Endothelial cell of umbilical vein (primary cell): Measurements from ENCODE around the gene IQGAP2. TPM values are rescaled to one million over a fixed set of nuclear protein-coding genes. Genes with fewer than 3 reads are reported as not detected.

Experiments used
- BruUV-seq: library from RNA; stranded (reverse); fragments of 400-500 nt; replicated peaks from 2 replicates; lab custom pipeline; 2021; lab: Mats Ljungman, UMichigan
- CTCF ChIA-PET: fragments of 300-600, 350-600 bp; sonication (Branson Sonifier 250); formaldehyde crosslinking; loops from one replicate; lab custom pipeline; 2021; ENCODE audit warnings: antibody characterized with exemption, inconsistent platforms; lab: Charles Lee
- POLR2A ChIA-PET: fragments of 300-600, 350-600 bp; sonication (Branson Sonifier 250); formaldehyde crosslinking; loops from one replicate; lab custom pipeline; 2021; ENCODE audit warnings: antibody characterized with exemption, inconsistent platforms; lab: Charles Lee
- DNase-seq: peaks from one replicate; pipeline ENCODE4 v3.0.0-alpha.2; 2011; ENCODE audit warnings: low read depth, low spot score
- FAIRE-seq: peaks from 2 replicates; lab custom pipeline; 2011; peaks lifted over from hg19 to GRCh38; lab: Jason Lieb, UNC
- H2AFZ ChIP-seq: 2 replicates; pipeline ENCODE4 v1.6.0; 2012; ENCODE audit warnings: low read depth, low read length, control low read depth, inconsistent platforms
- H3K27ac ChIP-seq: 2 replicates; pipeline ENCODE4 v1.5.1; 2011; ENCODE audit warnings: low read depth, mild to moderate bottlenecking, control low read depth, low read length, moderate library complexity; ENCODE audit not compliant: insufficient read depth
- H3K27me3 ChIP-seq, 2 experiments: 2 replicates each; pipeline versions ENCODE4 v1.6.0 to v1.6.1; 2011; ENCODE audit warnings: low read length in 2 of 2, mixed read lengths in 1 of 2; ENCODE audit not compliant: control insufficient read depth in 2 of 2, insufficient read depth in 2 of 2
- H3K36me3 ChIP-seq, 2 experiments: 2 replicates in 1 of 2; 3 replicates in 1 of 2; pipeline ENCODE4 v1.5.1; 2011; ENCODE audit warnings: low read length in 2 of 2, mild to moderate bottlenecking in 1 of 2, moderate library complexity in 1 of 2; ENCODE audit not compliant: control insufficient read depth in 2 of 2, insufficient read depth in 2 of 2; ENCODE audit errors: extremely low read depth in 1 of 2
- H3K4me1 ChIP-seq: 3 replicates; pipeline ENCODE4 v1.5.1; 2011; ENCODE audit warnings: mild to moderate bottlenecking, low read length; ENCODE audit not compliant: control insufficient read depth, insufficient read depth; ENCODE audit errors: extremely low read depth
- H3K4me2 ChIP-seq: 2 replicates; pipeline ENCODE4 v1.6.1; 2011; ENCODE audit warnings: low read length, control low read depth, mixed read lengths; ENCODE audit not compliant: insufficient read depth
- H3K4me3 ChIP-seq, 3 experiments: fragments of 200-600 bp in 1 of 3; sonication (generic), shearing (Covaris generic) in 1 of 3; replicated peaks in 1 of 3; 2 replicates each; pipeline ENCODE4 v1.5.1; 2011 to 2016; ENCODE audit warnings: control low read depth in 3 of 3, low read length in 3 of 3, mild to moderate bottlenecking in 2 of 3, inconsistent platforms in 1 of 3, low read depth in 1 of 3, moderate library complexity in 1 of 3; ENCODE audit not compliant: insufficient read depth in 1 of 3
- H3K79me2 ChIP-seq: 2 replicates; pipeline ENCODE4 v1.6.0; 2012; ENCODE audit warnings: low read length, inconsistent platforms; ENCODE audit not compliant: control insufficient read depth, insufficient read depth
- H3K9ac ChIP-seq: replicated peaks from 2 replicates; pipeline ENCODE3; 2011; ENCODE audit warnings: low read length, control low read depth; ENCODE audit not compliant: insufficient read depth; ENCODE audit errors: extremely low read depth
- H3K9me1 ChIP-seq: replicated peaks from 3 replicates; pipeline ENCODE4 v1.6.0; 2011; ENCODE audit warnings: mild to moderate bottlenecking, low read length; ENCODE audit not compliant: control insufficient read depth, insufficient read depth; ENCODE audit errors: extremely low read depth
- H3K9me3 ChIP-seq: replicated peaks from 2 replicates; pipeline ENCODE4 v1.5.1; 2012; ENCODE audit warnings: low read length, inconsistent platforms; ENCODE audit not compliant: control insufficient read depth, insufficient read depth
- H4K20me1 ChIP-seq: replicated peaks from 2 replicates; pipeline ENCODE3; 2011; ENCODE audit warnings: mild to moderate bottlenecking, low read length; ENCODE audit not compliant: control insufficient read depth, insufficient read depth; ENCODE audit errors: extremely low read depth
- EZH2 ChIP-seq: IDR thresholded peaks from 2 replicates; pipeline ENCODE4 v1.6.1; 2012; ENCODE audit warnings: borderline replicate concordance, low read depth, mild to moderate bottlenecking, moderate library complexity, low read length, inconsistent platforms; ENCODE audit not compliant: severe bottlenecking
- FOS ChIP-seq: IDR thresholded peaks from 2 replicates; pipeline ENCODE4 v1.6.1; 2011; ENCODE audit warnings: mild to moderate bottlenecking, low read length, moderate library complexity, borderline replicate concordance; ENCODE audit not compliant: insufficient read depth
- GATA2 ChIP-seq: IDR thresholded peaks from 2 replicates; pipeline ENCODE4 v1.7.0; 2011; ENCODE audit warnings: low read depth, mild to moderate bottlenecking, moderate library complexity, mixed read lengths, low read length; ENCODE audit not compliant: insufficient read length, insufficient read depth
- JUN ChIP-seq: IDR thresholded peaks from 2 replicates; pipeline ENCODE4 v1.6.1; 2011; ENCODE audit warnings: borderline replicate concordance, low read depth; ENCODE audit not compliant: insufficient read length, insufficient read depth
- MYC ChIP-seq: IDR thresholded peaks from one replicate; pipeline ENCODE4 v1.6.1; 2011; ENCODE audit warnings: mild to moderate bottlenecking, low read depth, low read length
- POLR2A ChIP-seq: IDR thresholded peaks from 2 replicates; pipeline ENCODE4 v1.6.1; 2012; ENCODE audit warnings: low read depth, mild to moderate bottlenecking, control low read depth, low read length
- POLR2AphosphoS5 ChIP-seq: IDR thresholded peaks from 2 replicates; pipeline ENCODE4 v1.6.1; 2012; ENCODE audit warnings: low read depth, mild to moderate bottlenecking, control low read depth, low read length, moderate library complexity; ENCODE audit not compliant: insufficient read depth
- dilution Hi-C: fragments of 300-500 bp; cut with MboI; formaldehyde crosslinking; loops from one replicate; pipeline ENCODE4 v1.15.0; 2019; ENCODE audit warnings: low sequenced_read_pairs; ENCODE audit not compliant: extremely low pct_ligation_motif_present
- intact Hi-C: fragments of 100-400 bp; cut with micrococcal nuclease; formaldehyde crosslinking; loops from one replicate; pipeline ENCODE4 v1.10.0; 2022
- polyA plus RNA-seq, 4 experiments: library from polyadenylated mRNA; depleted of rRNA in 3 of 4; stranded (reverse) in 3 of 4; unstranded in 1 of 4; fragments of >200 nt; gene quantifications; 2 replicates each; pipeline versions ENCODE4 v1.2.1 to v1.2.3, GENCODE V29; 2011 to 2012; ENCODE audit warnings: missing spikeins in 1 of 4
- total RNA-seq: library from RNA; stranded (reverse); gene quantifications from 2 replicates; pipeline ENCODE4 v1.2.3, GENCODE V29; 2021
- TF ChIP-seq, protein P1 (sequence below), 2 donors: IDR thresholded peaks; 1 replicate in 1 of 2; 2 replicates in 1 of 2; pipeline ENCODE4 v1.5.1; 2011; ENCODE audit warnings: low read length in 2 of 2, mild to moderate bottlenecking in 2 of 2, moderate library complexity in 2 of 2, control low read depth in 1 of 2, inconsistent platforms in 1 of 2, low read depth in 1 of 2; ENCODE audit not compliant: insufficient read depth in 1 of 2; ENCODE audit errors: extremely low read depth in 1 of 2
- TF ChIP-seq, protein P2 (sequence below): IDR thresholded peaks from 2 replicates; pipeline ENCODE4 v1.6.1; 2011; ENCODE audit not compliant: insufficient read depth, insufficient read length

Gene IQGAP2
- total and polyA plus RNA-seq, 2 donors (not counting 3 experiments of a cell fraction or from before 2014, with no cell fraction given): 4.5 to 4.7 TPM

DNA sequence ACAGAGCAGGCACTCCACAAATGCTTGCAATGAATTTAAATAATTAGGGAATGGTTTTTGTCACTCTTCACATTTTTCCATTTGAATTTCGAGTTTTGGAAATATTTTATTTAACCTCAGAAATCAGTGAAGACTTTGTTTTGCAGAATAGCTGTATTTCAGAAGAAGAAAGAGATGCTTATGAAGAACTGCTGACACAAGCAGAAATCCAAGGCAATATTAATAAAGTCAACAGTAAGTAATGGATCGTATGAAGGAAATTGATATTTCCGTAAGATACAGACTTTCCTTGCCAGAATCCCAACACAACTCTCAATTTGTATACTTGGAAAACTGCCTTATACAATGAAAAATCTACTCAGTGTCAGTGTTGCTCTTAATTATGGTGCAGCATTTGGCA, 189.6 kb downstream of the IQGAP2 start:
- Histone ChIP-seq H3K27me3 (peaks cover 22 to 27% of the 10 kb centered on the region in 2 experiments), H3K4me3 (no peak overlapping the region), H3K36me3 (no peaks in the 10 kb centered on the region), H3K4me1 (peaks cover 2% of the 10 kb centered on the region), H3K27ac (no peak overlapping the region), H3K79me2 (no peaks in the 10 kb centered on the region), H3K9me1 (no peaks in the 10 kb centered on the region), H3K4me2 (no peak overlapping the region), H2AFZ (no peak overlapping the region), H4K20me1 (no peaks in the 10 kb centered on the region), H3K9me3 (no peaks in the 10 kb centered on the region), H3K9ac (no peak overlapping the region)
- CTCF ChIA-PET: interaction anchor here (1.5 kb wide), 1 partner anchor 182 kb away, joined by 4 read pairs; no protein-coding TSS in a partner anchor
- TF ChIP-seq EZH2: no peak
- no peak for TF ChIP-seq MYC
- TF ChIP-seq POLR2AphosphoS5: no peak
- TF ChIP-seq, protein P1, sequence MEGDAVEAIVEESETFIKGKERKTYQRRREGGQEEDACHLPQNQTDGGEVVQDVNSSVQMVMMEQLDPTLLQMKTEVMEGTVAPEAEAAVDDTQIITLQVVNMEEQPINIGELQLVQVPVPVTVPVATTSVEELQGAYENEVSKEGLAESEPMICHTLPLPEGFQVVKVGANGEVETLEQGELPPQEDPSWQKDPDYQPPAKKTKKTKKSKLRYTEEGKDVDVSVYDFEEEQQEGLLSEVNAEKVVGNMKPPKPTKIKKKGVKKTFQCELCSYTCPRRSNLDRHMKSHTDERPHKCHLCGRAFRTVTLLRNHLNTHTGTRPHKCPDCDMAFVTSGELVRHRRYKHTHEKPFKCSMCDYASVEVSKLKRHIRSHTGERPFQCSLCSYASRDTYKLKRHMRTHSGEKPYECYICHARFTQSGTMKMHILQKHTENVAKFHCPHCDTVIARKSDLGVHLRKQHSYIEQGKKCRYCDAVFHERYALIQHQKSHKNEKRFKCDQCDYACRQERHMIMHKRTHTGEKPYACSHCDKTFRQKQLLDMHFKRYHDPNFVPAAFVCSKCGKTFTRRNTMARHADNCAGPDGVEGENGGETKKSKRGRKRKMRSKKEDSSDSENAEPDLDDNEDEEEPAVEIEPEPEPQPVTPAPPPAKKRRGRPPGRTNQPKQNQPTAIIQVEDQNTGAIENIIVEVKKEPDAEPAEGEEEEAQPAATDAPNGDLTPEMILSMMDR (IDR thresholded peaks at IDR 0.05; ENCODE audit: extremely low read depth in 1 of 2, insufficient read depth in 1 of 2, low read depth in 1 of 2, low read length in 2 of 2): no peak
- TF ChIP-seq GATA2: no peak
- no peak for TF ChIP-seq POLR2A
- TF ChIP-seq FOS: no peak
- TF ChIP-seq JUN: no peak
- TF ChIP-seq, protein P2, sequence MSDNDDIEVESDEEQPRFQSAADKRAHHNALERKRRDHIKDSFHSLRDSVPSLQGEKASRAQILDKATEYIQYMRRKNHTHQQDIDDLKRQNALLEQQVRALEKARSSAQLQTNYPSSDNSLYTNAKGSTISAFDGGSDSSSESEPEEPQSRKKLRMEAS: no peak
- BruUV-seq: no TSS peak
- FAIRE-seq (no peak), DNase-seq (no peak)
- dilution Hi-C loops: no loop called here
- POLR2A ChIA-PET: interaction anchor here (0.6 kb wide), 1 partner anchor 182 kb away, joined by 4 read pairs; no protein-coding TSS in a partner anchor
- intact Hi-C loops: no loop called here
